HG02870 (cell line): ENCODE measurements around the gene MXD3.
"Not testable (repeated sequence)": the region's sequence is repeated elsewhere in the genome, so short reads cannot be mapped to it uniquely, and the experiment has no call there.

Experiments used
- ATAC-seq: cut with Tn5 transposase; IDR thresholded peaks from one replicate; pipeline ENCODE4 v1.9.1; 2021; ENCODE audit warnings: mild to moderate bottlenecking, moderate library complexity; ENCODE audit not compliant: unreplicated experiment

MXD3 gene

GRCh38 chr5:177325868-177326381 lies 14.2 kb upstream of the MXD3 start:
- no peak for ATAC-seq

GRCh38 chr5:177320879-177321278 lies 9.2 kb upstream of the MXD3 start:
- no peak for ATAC-seq

- ATAC-seq: no peak
These were observed 8.4 kb upstream of the MXD3 start for GRCh38 chr5:177319913-177320588.

- no peak for ATAC-seq
These were observed 6.3 kb upstream of the MXD3 start for GRCh38 chr5:177317959-177318377.

GRCh38 chr5:177316005-177316404 lies 4.3 kb upstream of the MXD3 start:
- ATAC-seq: no peak

- no peak for ATAC-seq
These were observed 3.7 kb upstream of the MXD3 start for GRCh38 chr5:177315411-177315810.

- ATAC-seq: no peak
These were observed 3.0 kb upstream of the MXD3 start for GRCh38 chr5:177314376-177315342.

- ATAC-seq: no peak
These were observed 2.0 kb upstream of the MXD3 start for GRCh38 chr5:177313561-177314259.

- ATAC-seq: peak; percentile 5
These were observed 1.0 kb upstream of the MXD3 start for GRCh38 chr5:177312649-177313181.

GRCh38 chr5:177311392-177311722 lies 341 bp downstream of the MXD3 start:
- peak; percentile 9 for ATAC-seq

GRCh38 chr5:177310757-177311391 lies 824 bp downstream of the MXD3 start:
- ATAC-seq: no peak

- no peak for ATAC-seq
These were observed 1.4 kb downstream of the MXD3 start for GRCh38 chr5:177310332-177310731.

- no peak for ATAC-seq
These were observed 2.1 kb downstream of the MXD3 start for GRCh38 chr5:177309351-177310191.

GRCh38 chr5:177308740-177309139 lies 3.0 kb downstream of the MXD3 start:
- ATAC-seq: no peak

- ATAC-seq: no peak
These were observed 3.9 kb downstream of the MXD3 start for GRCh38 chr5:177307544-177308363.

- no peak for ATAC-seq
These were observed 4.8 kb downstream of the MXD3 start for GRCh38 chr5:177306674-177307543.

GRCh38 chr5:177306103-177306640 lies 5.5 kb downstream of the MXD3 start:
- ATAC-seq: not testable (repeated sequence)
